ENCODE results near the gene CTCF.

CTCF gene

DNA sequence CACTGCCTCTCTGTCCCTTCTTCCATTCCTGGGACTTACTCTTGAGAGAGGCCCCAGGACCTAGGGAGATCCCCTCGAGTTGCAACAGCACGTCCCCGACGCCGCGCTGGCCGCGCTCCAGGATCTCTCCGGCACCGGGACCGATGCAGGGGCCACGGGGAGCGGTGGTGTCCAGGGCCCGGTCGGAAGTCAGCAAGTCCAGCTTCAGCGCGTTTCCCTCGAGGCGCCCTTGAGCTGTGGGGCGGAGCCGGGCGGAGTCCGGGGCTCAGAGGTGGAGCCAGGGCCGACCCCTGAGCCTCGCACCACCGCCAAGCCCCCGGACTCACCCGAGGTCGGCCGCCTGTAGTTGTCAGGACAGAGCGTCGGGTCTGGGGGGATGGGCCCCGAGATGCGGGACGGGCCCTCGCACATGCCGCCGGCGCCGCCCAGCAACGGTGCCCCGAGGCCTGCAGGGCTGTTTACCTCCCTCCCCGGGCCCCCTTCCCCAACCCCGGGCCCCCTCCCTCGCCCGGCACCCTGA is 103.8 kb downstream of the CTCF start:
- peaks cover 4% of the 10 kb centered on the region for H3K4me1 ChIP-seq (ENCODE audit: control insufficient read depth, insufficient read depth, low read length, unreplicated experiment)
- H3K27ac ChIP-seq (ENCODE audit: low read depth, low read length): peak overlapping the region; percentile 56
- H2AFZ ChIP-seq (ENCODE audit: low read length, unreplicated experiment): peak overlapping the region; percentile 91
- no peaks in the 10 kb centered on the region for H3K36me3 ChIP-seq (ENCODE audit: insufficient read depth, low read length)
- no peaks in the 10 kb centered on the region for H3K27me3 ChIP-seq (ENCODE audit: insufficient read depth, low read length)
- no peaks in the 10 kb centered on the region for H3K79me2 ChIP-seq (ENCODE audit: control insufficient read depth, insufficient read depth, low read length, unreplicated experiment)
- peak overlapping the region; percentile 96 for H3K4me3 ChIP-seq (ENCODE audit: low read depth, low read length)

DNA sequence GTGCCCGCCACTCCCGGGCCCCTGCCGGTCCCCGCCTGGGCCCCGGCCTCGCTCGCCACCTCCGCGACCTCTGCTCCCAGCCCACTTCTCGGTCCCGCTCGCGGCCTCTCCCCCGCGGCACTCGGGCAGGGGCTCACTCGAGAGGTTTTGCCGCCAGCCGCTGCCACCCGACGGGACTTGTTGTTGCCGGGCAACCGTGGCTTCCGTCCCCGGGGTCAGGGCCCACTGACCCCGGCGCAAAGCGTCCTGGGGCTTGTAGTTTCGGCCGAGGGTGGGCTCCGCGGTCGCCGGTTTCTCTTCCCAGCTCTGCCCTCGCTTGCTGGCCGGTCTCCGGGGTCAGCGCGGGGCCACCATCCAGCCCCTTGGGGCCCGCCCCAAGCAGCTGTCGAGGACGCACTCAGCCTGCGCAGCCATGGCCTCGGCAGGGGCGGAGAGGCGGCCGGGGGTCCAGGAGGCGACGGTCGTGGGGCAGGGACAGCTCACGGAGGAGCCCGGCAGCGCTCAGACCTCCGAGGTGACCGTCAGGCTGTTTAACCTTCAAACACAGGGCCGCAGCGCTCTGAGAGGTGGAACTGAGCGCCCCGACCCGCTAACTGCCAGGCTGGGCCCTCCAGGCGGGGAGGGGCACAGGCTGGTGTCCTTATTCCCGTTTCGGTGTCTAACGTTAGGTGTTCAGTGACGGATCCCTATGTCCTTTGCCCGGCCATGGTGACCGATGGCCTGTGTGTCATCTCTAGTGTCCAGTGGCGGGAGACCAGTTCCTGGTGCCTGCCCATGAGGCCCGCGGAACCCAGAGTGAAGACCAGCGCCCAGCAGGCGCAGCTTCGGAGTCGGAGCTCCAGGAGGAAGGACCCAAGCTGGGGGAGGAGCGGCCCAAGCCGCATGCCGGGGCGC is 104.5 kb downstream of the CTCF start, which contains the start of the genes C16orf86 and ENKD1:
TSS of gene C16orf86 (plus strand) at position 256 of the 894 bp plus-strand sequence. CDS start at position 413, 157 bp downstream.
TSS of gene ENKD1 (minus strand) at position 192 of the 894 bp plus-strand sequence. CDS start 308 bp downstream, outside the sequence.
- Histone ChIP-seq H2AFZ (ENCODE audit: low read length, unreplicated experiment) (peak within 1 kb of the TSS; percentile 91), H3K27ac (ENCODE audit: low read depth, low read length) (peak within 1 kb of the TSS; percentile 56), H3K4me1 (ENCODE audit: control insufficient read depth, insufficient read depth, low read length, unreplicated experiment) (peaks cover 4% of the 10 kb centered on the region), H3K27me3 (ENCODE audit: insufficient read depth, low read length) (no peaks in the 10 kb centered on the region), H3K4me3 (ENCODE audit: low read depth, low read length) (peak within 1 kb of the TSS; percentile 96), H3K36me3 (ENCODE audit: insufficient read depth, low read length) (no peaks in the 10 kb centered on the region), H3K79me2 (ENCODE audit: control insufficient read depth, insufficient read depth, low read length, unreplicated experiment) (no peaks in the 10 kb centered on the region)

DNA sequence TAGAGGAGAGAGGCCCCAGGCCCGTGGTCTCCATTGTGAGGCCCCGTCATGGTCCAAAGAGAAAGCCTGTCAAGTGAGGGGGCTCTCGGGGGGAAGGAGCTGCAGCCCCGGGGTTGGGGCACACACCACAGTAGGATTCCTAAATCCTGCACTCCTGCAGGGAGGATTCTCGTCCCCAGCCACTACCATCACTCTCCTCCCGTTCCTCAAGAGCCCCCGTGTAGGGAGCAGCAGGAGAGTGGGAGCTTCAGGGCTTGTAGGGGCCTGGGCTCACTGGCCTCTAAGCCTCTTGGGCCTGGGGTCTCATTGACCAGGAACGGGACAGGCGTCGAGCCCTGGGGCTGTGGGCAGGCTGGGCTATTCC is 105.1 kb downstream of the CTCF start:
- H3K36me3 ChIP-seq (ENCODE audit: insufficient read depth, low read length): no peaks in the 10 kb centered on the region
- peaks cover 4% of the 10 kb centered on the region for H3K4me1 ChIP-seq (ENCODE audit: control insufficient read depth, insufficient read depth, low read length, unreplicated experiment)
- H3K79me2 ChIP-seq (ENCODE audit: control insufficient read depth, insufficient read depth, low read length, unreplicated experiment): no peaks in the 10 kb centered on the region
- peak overlapping the region; percentile 96 for H3K4me3 ChIP-seq (ENCODE audit: low read depth, low read length)
- peak overlapping the region; percentile 91 for H2AFZ ChIP-seq (ENCODE audit: low read length, unreplicated experiment)
- no peak overlapping the region for H3K27ac ChIP-seq (ENCODE audit: low read depth, low read length)
- H3K27me3 ChIP-seq (ENCODE audit: insufficient read depth, low read length): no peaks in the 10 kb centered on the region

DNA sequence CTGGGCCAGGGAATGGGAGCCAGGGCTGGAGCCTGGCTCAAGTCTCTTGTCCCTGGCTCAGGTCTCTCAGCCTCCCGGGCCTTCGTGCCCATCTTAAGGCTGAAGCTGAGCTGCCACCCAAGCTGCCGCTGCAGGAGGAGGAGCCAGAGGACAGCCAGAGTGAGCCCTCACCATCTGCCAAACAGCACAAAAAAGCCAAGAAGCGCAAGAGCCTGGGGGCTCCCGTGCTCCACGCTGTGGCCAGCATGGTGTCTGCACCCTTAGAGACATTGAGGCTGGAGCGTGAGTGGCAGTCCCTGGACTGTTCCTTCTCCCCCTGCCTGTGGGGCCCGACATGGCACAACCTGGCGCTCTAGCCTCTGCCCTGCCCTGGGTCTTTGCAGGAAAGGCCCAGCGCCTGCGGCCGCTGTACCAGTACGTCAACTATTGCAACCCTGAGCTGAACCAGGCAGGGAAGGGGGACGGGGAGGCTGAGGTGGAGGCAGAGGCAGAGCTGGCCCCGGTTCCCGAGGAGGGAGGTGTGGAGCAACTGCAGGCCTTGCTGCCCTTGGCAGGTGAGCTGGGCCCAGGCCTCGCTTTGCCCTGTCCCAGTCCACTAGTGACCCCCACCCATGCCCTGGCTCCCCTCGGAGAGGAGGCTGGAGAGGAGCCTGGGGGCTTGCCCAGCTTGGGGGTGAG is 105.6 kb downstream of the CTCF start:
- no peaks in the 10 kb centered on the region for H3K36me3 ChIP-seq (ENCODE audit: insufficient read depth, low read length)
- no peaks in the 10 kb centered on the region for H3K27me3 ChIP-seq (ENCODE audit: insufficient read depth, low read length)
- peaks cover 4% of the 10 kb centered on the region for H3K4me1 ChIP-seq (ENCODE audit: control insufficient read depth, insufficient read depth, low read length, unreplicated experiment)
- no peak overlapping the region for H3K27ac ChIP-seq (ENCODE audit: low read depth, low read length)
- no peaks in the 10 kb centered on the region for H3K79me2 ChIP-seq (ENCODE audit: control insufficient read depth, insufficient read depth, low read length, unreplicated experiment)
- peak overlapping the region; percentile 96; the same call in 1 of the 2 replicates for H3K4me3 ChIP-seq (ENCODE audit: low read depth, low read length)
- H2AFZ ChIP-seq (ENCODE audit: low read length, unreplicated experiment): peak overlapping the region; percentile 91

DNA sequence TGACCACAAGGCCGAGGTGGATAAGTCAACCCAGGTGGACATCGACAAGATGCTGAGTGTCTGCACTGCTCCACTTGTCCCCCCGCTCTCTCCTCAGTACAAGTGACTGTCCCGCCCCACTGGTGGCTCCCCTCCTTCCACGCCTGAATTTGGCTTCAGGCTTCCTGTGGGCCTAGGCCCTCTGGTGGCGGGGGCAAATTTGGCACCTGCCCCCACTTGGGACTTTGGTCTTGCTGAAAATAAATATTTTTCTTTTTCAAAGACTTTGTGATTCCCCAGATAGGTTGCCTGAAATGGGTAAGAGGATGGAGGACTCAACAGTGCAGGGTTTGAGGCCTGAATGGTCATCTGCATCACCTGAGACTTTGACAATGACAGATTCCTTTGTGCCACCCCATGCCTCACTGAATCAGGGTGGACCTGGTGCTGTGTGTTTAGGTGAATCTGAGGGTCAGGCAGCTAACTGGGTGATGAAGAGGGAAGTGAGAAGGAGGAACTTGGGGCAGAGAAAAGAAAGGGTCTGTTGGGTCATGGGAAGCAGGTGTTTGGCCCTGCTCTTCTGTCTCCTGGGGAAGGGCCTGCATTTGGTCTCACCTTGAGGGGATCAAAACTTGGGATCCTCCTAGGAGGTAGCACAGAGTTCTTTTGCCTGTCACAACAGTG is 106.3 kb downstream of the CTCF start:
- Histone ChIP-seq H3K27ac (ENCODE audit: low read depth, low read length) (no peak overlapping the region), H3K36me3 (ENCODE audit: insufficient read depth, low read length) (no peaks in the 10 kb centered on the region), H2AFZ (ENCODE audit: low read length, unreplicated experiment) (no peak overlapping the region), H3K79me2 (ENCODE audit: control insufficient read depth, insufficient read depth, low read length, unreplicated experiment) (no peaks in the 10 kb centered on the region), H3K4me3 (ENCODE audit: low read depth, low read length) (no peak overlapping the region), H3K27me3 (ENCODE audit: insufficient read depth, low read length) (no peaks in the 10 kb centered on the region), H3K4me1 (ENCODE audit: control insufficient read depth, insufficient read depth, low read length, unreplicated experiment) (peaks cover 9% of the 10 kb centered on the region)

DNA sequence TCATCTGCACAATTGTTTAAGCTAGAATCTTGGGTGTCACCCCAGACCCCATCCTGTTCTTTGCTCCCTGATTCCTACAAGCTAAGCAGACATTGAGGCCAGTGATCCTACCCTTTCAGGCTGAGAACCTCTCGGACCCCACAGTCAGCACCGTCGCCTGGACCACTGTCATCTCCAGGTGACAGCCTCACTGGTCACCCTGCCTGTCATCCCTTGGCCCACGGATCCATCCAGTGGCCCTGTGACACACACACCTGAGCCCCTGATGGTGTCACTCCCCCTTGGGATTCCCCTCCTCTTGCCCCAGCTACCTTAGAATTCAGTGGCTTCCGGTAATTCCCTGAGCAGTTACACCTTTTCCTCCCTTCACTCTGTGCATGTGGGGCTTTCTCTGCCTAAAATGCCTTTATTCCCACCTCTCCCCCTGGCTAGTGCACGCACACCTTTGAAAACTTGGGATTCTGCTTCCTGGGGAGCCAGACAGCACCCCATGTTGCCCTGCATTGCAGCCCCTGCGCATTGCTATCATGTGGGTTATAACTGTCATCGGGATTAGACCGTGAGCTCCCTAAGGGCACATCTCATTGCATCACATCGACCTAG is 107.3 kb downstream of the CTCF start:
- peaks cover 9% of the 10 kb centered on the region for H3K4me1 ChIP-seq (ENCODE audit: control insufficient read depth, insufficient read depth, low read length, unreplicated experiment)
- no peak overlapping the region for H3K4me3 ChIP-seq (ENCODE audit: low read depth, low read length)
- no peaks in the 10 kb centered on the region for H3K36me3 ChIP-seq (ENCODE audit: insufficient read depth, low read length)
- no peak overlapping the region for H2AFZ ChIP-seq (ENCODE audit: low read length, unreplicated experiment)
- no peak overlapping the region for H3K27ac ChIP-seq (ENCODE audit: low read depth, low read length)
- no peaks in the 10 kb centered on the region for H3K79me2 ChIP-seq (ENCODE audit: control insufficient read depth, insufficient read depth, low read length, unreplicated experiment)
- no peaks in the 10 kb centered on the region for H3K27me3 ChIP-seq (ENCODE audit: insufficient read depth, low read length)

DNA sequence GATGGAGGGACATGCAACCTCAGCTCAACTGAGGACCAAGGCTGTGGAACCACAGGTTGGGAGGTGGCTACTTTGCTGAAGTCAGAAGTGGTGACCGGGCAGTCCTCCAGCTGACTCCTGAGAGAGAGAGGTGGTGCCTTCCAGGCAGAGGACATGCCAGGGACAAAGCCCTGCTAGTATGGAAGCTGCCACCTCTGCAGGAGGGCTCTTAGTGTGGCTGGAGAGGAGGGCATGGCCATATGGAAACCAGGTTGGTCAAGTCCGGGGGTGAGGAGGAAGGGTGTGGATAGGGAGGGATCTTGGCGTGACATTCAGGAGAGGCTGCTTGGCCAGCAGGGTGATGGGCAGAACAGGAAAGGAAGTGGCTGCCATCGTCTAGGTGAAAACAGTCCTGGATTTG is 110.0 kb downstream of the CTCF start:
- Histone ChIP-seq H3K4me3 (ENCODE audit: low read depth, low read length) (no peak overlapping the region), H3K79me2 (ENCODE audit: control insufficient read depth, insufficient read depth, low read length, unreplicated experiment) (no peaks in the 10 kb centered on the region), H3K36me3 (ENCODE audit: insufficient read depth, low read length) (no peaks in the 10 kb centered on the region), H3K27ac (ENCODE audit: low read depth, low read length) (no peak overlapping the region), H3K4me1 (ENCODE audit: control insufficient read depth, insufficient read depth, low read length, unreplicated experiment) (peaks cover 9% of the 10 kb centered on the region), H3K27me3 (ENCODE audit: insufficient read depth, low read length) (no peaks in the 10 kb centered on the region), H2AFZ (ENCODE audit: low read length, unreplicated experiment) (no peak overlapping the region)

DNA sequence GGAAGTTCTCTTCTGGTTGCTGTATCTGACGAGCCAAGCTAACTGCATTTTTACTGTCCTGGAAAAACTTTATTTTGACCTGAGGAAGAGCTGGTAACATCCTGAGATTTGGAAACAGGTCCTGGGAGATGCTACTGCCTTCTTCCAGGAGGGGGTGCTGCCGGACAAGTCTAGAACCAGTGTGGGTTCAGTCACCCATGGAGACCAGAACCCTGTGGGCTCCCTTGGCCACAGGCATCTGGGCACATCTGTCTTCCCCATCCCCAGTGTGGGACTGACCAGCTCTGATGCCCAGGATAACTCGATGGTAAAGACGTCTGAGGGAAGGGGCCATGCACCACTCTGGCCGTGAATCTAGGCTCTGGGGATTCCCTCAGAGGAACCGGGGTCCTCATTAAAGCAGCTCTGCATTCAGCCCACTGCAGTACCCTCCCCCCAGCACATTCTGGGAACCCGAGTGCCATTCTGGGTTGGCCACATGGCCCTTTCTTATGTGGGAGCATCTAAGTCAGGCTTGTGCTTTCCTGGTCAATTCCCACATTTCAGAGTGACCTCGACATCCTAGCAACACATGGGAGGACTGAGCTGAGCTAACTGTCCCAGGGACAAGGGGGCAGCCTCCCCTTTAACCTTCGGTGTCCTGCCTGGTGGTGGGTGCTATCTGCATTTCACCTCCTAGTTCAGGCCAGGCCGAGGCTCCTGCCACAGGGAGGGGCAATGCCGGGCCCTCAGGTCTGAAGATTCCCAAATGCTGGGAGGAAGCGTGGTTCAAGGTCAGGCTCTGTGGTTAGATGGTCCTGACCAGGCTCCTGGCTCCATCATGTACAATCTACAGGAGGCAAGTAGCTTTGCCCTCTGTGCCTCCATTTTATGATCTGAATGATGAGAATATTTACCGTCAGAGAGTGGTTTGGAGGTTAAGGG is 110.7 kb downstream of the CTCF start:
- H3K79me2 ChIP-seq (ENCODE audit: control insufficient read depth, insufficient read depth, low read length, unreplicated experiment): no peaks in the 10 kb centered on the region
- H3K4me3 ChIP-seq (ENCODE audit: low read depth, low read length): no peak overlapping the region
- H3K36me3 ChIP-seq (ENCODE audit: insufficient read depth, low read length): peaks cover 5% of the 10 kb centered on the region; the same call in 1 of the 2 replicates
- peaks cover 5% of the 10 kb centered on the region for H3K4me1 ChIP-seq (ENCODE audit: control insufficient read depth, insufficient read depth, low read length, unreplicated experiment)
- H3K27me3 ChIP-seq (ENCODE audit: insufficient read depth, low read length): no peaks in the 10 kb centered on the region
- H3K27ac ChIP-seq (ENCODE audit: low read depth, low read length): no peak overlapping the region
- no peak overlapping the region for H2AFZ ChIP-seq (ENCODE audit: low read length, unreplicated experiment)

DNA sequence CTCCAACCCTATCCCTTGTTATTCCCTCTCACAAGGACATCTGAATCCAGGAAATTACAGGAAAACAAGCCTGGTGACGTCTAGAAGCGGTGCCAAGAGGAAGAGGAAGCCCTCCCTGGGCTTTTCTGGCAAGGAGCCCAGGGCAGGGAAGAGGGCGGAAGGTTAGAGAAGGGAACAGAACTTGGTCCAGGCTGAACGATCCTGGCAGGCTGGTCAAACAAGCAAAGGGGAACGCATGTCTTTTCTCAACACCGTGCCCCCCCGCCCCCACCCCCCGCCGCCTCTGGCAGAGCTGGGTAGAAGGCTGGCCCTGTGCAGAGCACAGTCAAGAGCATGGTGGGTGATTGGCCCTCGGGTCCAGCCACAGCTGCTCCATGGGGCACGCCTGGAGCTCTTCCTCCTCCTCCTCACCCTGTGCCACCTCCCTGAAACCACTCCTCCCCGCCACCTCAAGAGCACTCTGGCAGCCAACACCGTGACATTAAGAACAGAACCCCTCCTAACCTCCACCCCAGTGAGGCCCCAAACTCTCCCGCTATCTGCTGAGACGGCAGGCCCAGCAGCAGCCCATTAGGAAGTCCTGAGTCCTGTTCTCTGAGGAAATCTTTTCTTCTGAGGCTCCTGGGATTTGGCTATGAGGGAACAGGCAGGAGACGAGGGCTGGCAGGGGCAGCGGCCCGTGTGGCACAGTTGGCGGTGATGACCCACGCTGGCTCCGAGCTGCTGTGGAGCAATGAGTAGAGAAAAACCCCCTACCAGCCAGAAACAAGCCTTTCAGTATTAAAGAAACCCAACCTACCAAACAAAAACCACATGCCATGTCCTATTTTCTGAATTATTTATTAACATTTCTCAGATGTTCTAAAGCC is 111.6 kb downstream of the CTCF start:
- H3K36me3 ChIP-seq (ENCODE audit: insufficient read depth, low read length): peaks cover 5% of the 10 kb centered on the region; the same call in 1 of the 2 replicates
- no peaks in the 10 kb centered on the region for H3K79me2 ChIP-seq (ENCODE audit: control insufficient read depth, insufficient read depth, low read length, unreplicated experiment)
- no peak overlapping the region for H3K27ac ChIP-seq (ENCODE audit: low read depth, low read length)
- no peak overlapping the region for H3K4me3 ChIP-seq (ENCODE audit: low read depth, low read length)
- H2AFZ ChIP-seq (ENCODE audit: low read length, unreplicated experiment): no peak overlapping the region
- peaks cover 5% of the 10 kb centered on the region for H3K4me1 ChIP-seq (ENCODE audit: control insufficient read depth, insufficient read depth, low read length, unreplicated experiment)
- no peaks in the 10 kb centered on the region for H3K27me3 ChIP-seq (ENCODE audit: insufficient read depth, low read length)

Measured in ACC112 (cell line).